HL-60 (cell line): ENCODE measurements around the gene INSM1.
A peak's percentile ranks its signal among the peaks of the same experiment; 100 is the strongest.

Experiments
- DNase-seq, 2 experiments: peaks; one replicate each; pipeline ENCODE4 v3.0.0-alpha.2; 2010 to 2020; ENCODE audit warnings: low read depth in 1 of 2, low spot score in 1 of 2
- H3K27ac ChIP-seq: fragments of 250-450 bp; sonication (Bioruptor Pico); replicated peaks from 2 replicates; pipeline ENCODE4 v1.5.1; 2020; ENCODE audit warnings: mild to moderate bottlenecking, moderate library complexity
- H3K27me3 ChIP-seq: fragments of 250-450 bp; sonication (Bioruptor Pico); 2 replicates; pipeline ENCODE4 v1.5.1; 2021; ENCODE audit warnings: mild to moderate bottlenecking, moderate library complexity; ENCODE audit not compliant: insufficient read depth, poor library complexity, severe bottlenecking
- H3K4me3 ChIP-seq: replicated peaks from 2 replicates; pipeline ENCODE4 v1.5.1; 2011; ENCODE audit warnings: mild to moderate bottlenecking, control low read depth, low read length; ENCODE audit not compliant: insufficient read depth
- CTCF ChIP-seq: IDR thresholded peaks from one replicate; pipeline ENCODE4 v1.5.1; 2011; ENCODE audit warnings: low read length, control low read depth, inconsistent platforms; ENCODE audit not compliant: insufficient read depth
- GABPA ChIP-seq: IDR thresholded peaks from 2 replicates; pipeline ENCODE4 v1.6.1; 2012; ENCODE audit warnings: low read depth
- POLR2AphosphoS5 ChIP-seq: IDR thresholded peaks from 2 replicates; pipeline ENCODE4 v1.6.1; 2012; ENCODE audit warnings: low read depth
- SPI1 ChIP-seq: IDR thresholded peaks from 2 replicates; pipeline ENCODE4 v1.6.1; 2012; ENCODE audit warnings: low read depth, mild to moderate bottlenecking, borderline replicate concordance
- TF ChIP-seq, protein P1 (sequence below): IDR thresholded peaks from 2 replicates; pipeline ENCODE4 v1.6.1; 2012; ENCODE audit warnings: low read depth; ENCODE audit not compliant: insufficient replicate concordance

The INSM1 gene

GRCh38 chr20:20329564-20329963, 38.3 kb upstream of the INSM1 start:
- Histone ChIP-seq H3K27me3 (no peaks in the 10 kb centered on the region), H3K4me3 (no peak overlapping the region), H3K27ac (no peak overlapping the region)
- DNase-seq = no peak
- TF ChIP-seq, protein P1, sequence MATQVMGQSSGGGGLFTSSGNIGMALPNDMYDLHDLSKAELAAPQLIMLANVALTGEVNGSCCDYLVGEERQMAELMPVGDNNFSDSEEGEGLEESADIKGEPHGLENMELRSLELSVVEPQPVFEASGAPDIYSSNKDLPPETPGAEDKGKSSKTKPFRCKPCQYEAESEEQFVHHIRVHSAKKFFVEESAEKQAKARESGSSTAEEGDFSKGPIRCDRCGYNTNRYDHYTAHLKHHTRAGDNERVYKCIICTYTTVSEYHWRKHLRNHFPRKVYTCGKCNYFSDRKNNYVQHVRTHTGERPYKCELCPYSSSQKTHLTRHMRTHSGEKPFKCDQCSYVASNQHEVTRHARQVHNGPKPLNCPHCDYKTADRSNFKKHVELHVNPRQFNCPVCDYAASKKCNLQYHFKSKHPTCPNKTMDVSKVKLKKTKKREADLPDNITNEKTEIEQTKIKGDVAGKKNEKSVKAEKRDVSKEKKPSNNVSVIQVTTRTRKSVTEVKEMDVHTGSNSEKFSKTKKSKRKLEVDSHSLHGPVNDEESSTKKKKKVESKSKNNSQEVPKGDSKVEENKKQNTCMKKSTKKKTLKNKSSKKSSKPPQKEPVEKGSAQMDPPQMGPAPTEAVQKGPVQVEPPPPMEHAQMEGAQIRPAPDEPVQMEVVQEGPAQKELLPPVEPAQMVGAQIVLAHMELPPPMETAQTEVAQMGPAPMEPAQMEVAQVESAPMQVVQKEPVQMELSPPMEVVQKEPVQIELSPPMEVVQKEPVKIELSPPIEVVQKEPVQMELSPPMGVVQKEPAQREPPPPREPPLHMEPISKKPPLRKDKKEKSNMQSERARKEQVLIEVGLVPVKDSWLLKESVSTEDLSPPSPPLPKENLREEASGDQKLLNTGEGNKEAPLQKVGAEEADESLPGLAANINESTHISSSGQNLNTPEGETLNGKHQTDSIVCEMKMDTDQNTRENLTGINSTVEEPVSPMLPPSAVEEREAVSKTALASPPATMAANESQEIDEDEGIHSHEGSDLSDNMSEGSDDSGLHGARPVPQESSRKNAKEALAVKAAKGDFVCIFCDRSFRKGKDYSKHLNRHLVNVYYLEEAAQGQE = no peak
- no peak for TF ChIP-seq CTCF
- TF ChIP-seq GABPA = no peak
- TF ChIP-seq SPI1 = no peak
- TF ChIP-seq POLR2AphosphoS5 = no peak

DNA sequence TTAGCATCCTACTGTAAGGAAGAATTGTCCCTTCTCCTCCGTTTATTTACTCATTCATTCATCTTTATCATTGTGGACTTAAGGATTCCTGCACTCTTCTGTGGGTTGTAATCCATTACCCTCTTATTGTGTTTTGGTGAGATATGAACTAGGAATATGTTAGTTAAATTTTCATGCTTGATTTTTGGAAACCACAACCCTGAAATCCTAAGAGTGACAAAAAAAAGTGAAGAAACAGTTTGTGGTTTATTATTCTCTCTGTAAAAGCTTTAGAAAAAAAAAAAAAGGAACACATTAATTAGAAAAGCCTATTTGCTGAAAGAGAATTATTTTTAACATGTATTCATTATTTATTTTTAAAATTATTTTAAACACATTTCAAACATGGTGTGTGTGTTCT, 36.7 kb upstream of the INSM1 start:
- TF ChIP-seq, protein P1 = no peak
- no peak for TF ChIP-seq SPI1
- TF ChIP-seq CTCF = no peak
- TF ChIP-seq POLR2AphosphoS5 = no peak
- no peak for TF ChIP-seq GABPA
- DNase-seq = no peak
- Histone ChIP-seq H3K4me3 (no peak overlapping the region), H3K27ac (peak overlapping the region; percentile 74), H3K27me3 (no peaks in the 10 kb centered on the region)

DNA sequence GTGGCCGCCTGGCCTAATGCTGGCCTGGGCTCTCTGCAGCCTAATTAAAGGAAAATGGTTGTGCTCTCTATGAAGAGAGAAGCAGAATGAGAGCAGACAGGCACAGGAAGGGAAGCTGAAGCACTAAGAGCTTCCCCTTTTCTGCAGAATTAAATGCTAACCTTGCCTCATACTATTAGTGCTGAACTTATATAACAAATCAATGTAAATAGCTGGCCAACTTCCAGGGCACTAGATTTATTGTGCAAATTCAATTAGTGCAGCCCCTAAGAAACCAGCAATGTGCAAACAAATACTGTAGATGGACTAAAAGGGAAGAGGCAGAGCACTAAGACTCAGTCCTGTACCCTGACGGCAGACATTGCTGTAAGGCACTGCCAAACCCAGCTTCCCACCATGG, 36.1 kb upstream of the INSM1 start:
- peak in 1 of 2 experiments; percentile 75 for DNase-seq
- no peaks in the 10 kb centered on the region for H3K27me3 ChIP-seq
- no peak overlapping the region for H3K4me3 ChIP-seq
- TF ChIP-seq POLR2AphosphoS5 (no peak), SPI1 (peak; percentile 70; the same call in 1 of the 2 replicates)
- H3K27ac ChIP-seq = peak overlapping the region; percentile 74

DNA sequence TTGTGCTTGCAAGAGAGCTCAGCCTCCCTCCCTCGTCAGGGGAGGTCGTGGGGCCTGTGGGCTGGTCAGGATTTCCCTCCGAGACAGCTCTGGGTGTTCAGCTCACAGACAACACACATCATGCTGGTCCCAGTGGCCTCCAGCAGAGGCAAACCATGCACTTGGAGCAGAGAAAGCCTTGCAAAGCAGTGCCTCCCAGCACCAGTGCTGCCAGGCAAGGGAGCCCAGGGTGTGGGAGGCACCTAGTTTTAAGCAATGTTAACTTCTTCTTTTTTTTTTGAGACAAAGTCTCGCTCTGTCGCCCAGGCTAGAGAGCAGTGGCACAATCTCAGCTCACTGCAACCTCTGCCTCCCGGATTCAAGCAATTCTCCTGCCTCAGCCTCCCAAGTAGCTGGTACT, 34.0 kb upstream of the INSM1 start:
- H3K27ac ChIP-seq = no peak overlapping the region
- TF ChIP-seq, protein P1 = no peak
- TF ChIP-seq POLR2AphosphoS5 = 0 out of 2 replicates have a peak, but pooled peaks have one; percentile 19
- TF ChIP-seq CTCF = no peak
- TF ChIP-seq SPI1 = no peak
- peak in 1 of 2 experiments; percentile 89 for DNase-seq
- H3K4me3 ChIP-seq = no peak overlapping the region
- H3K27me3 ChIP-seq = no peaks in the 10 kb centered on the region
